ENCODE results near the gene GPRC5A. TPM values are rescaled to one million over a fixed set of nuclear protein-coding genes. Genes with fewer than 3 reads are reported as not detected.

Gene GPRC5A
- total and polyA plus RNA-seq, 2 experiments from 2014 or later: 0.16 to 0.38 TPM

DNA sequence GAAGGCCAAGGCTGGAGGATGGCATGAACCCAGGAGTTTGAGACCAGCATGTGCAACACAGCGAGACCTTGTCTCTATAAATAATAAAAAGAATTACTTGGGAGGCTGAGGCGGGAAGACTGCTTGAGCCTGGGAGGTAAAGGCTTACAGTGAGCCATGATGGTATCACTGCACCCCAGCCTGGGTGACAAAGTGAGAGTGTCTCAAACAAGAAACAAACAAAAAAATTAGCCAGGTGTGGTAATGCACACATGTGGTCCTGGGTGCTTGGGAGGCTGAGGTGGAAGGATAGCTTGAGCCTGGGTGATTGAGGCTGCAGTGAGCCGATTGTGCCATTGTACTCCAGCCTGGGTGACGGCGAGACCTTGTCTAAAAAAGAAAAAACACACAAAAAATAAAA is 1.7 kb upstream of the GPRC5A start:
- peaks cover 44% of the 10 kb centered on the region for H3K27me3 Mint-ChIP-seq (ENCODE audit: insufficient read depth, low read depth, poor library complexity)
- Histone ChIP-seq H2AFZ (no peak overlapping the region), H3K27ac (ENCODE audit: low read depth) (no peak overlapping the region), H3K4me2 (no peak overlapping the region), H3K27me3 (ENCODE audit: insufficient read depth) (peaks cover 67% of the 10 kb centered on the region), H3K79me2 (replicated peaks; ENCODE audit: insufficient read depth) (no peaks in the 10 kb centered on the region), H3K36me3 (ENCODE audit: insufficient read depth) (no peaks in the 10 kb centered on the region), H4K20me1 (replicated peaks; ENCODE audit: insufficient read depth) (no peaks in the 10 kb centered on the region), H3K4me3 (no peak overlapping the region), H3K9me2 (ENCODE audit: insufficient read depth) (no peaks in the 10 kb centered on the region), H3K4me1 (ENCODE audit: insufficient read depth) (peaks cover 11% of the 10 kb centered on the region), H3F3A (replicated peaks; ENCODE audit: low read depth) (no peaks in the 10 kb centered on the region)
- H3K4me1 Mint-ChIP-seq: peaks cover 37% of the 10 kb centered on the region
- H3K27ac Mint-ChIP-seq: no peak overlapping the region
- TF ChIP-seq POLR2AphosphoS5 (IDR thresholded peaks at IDR 0.05; ENCODE audit: low read depth): no peak
- TF ChIP-seq, protein P1, sequence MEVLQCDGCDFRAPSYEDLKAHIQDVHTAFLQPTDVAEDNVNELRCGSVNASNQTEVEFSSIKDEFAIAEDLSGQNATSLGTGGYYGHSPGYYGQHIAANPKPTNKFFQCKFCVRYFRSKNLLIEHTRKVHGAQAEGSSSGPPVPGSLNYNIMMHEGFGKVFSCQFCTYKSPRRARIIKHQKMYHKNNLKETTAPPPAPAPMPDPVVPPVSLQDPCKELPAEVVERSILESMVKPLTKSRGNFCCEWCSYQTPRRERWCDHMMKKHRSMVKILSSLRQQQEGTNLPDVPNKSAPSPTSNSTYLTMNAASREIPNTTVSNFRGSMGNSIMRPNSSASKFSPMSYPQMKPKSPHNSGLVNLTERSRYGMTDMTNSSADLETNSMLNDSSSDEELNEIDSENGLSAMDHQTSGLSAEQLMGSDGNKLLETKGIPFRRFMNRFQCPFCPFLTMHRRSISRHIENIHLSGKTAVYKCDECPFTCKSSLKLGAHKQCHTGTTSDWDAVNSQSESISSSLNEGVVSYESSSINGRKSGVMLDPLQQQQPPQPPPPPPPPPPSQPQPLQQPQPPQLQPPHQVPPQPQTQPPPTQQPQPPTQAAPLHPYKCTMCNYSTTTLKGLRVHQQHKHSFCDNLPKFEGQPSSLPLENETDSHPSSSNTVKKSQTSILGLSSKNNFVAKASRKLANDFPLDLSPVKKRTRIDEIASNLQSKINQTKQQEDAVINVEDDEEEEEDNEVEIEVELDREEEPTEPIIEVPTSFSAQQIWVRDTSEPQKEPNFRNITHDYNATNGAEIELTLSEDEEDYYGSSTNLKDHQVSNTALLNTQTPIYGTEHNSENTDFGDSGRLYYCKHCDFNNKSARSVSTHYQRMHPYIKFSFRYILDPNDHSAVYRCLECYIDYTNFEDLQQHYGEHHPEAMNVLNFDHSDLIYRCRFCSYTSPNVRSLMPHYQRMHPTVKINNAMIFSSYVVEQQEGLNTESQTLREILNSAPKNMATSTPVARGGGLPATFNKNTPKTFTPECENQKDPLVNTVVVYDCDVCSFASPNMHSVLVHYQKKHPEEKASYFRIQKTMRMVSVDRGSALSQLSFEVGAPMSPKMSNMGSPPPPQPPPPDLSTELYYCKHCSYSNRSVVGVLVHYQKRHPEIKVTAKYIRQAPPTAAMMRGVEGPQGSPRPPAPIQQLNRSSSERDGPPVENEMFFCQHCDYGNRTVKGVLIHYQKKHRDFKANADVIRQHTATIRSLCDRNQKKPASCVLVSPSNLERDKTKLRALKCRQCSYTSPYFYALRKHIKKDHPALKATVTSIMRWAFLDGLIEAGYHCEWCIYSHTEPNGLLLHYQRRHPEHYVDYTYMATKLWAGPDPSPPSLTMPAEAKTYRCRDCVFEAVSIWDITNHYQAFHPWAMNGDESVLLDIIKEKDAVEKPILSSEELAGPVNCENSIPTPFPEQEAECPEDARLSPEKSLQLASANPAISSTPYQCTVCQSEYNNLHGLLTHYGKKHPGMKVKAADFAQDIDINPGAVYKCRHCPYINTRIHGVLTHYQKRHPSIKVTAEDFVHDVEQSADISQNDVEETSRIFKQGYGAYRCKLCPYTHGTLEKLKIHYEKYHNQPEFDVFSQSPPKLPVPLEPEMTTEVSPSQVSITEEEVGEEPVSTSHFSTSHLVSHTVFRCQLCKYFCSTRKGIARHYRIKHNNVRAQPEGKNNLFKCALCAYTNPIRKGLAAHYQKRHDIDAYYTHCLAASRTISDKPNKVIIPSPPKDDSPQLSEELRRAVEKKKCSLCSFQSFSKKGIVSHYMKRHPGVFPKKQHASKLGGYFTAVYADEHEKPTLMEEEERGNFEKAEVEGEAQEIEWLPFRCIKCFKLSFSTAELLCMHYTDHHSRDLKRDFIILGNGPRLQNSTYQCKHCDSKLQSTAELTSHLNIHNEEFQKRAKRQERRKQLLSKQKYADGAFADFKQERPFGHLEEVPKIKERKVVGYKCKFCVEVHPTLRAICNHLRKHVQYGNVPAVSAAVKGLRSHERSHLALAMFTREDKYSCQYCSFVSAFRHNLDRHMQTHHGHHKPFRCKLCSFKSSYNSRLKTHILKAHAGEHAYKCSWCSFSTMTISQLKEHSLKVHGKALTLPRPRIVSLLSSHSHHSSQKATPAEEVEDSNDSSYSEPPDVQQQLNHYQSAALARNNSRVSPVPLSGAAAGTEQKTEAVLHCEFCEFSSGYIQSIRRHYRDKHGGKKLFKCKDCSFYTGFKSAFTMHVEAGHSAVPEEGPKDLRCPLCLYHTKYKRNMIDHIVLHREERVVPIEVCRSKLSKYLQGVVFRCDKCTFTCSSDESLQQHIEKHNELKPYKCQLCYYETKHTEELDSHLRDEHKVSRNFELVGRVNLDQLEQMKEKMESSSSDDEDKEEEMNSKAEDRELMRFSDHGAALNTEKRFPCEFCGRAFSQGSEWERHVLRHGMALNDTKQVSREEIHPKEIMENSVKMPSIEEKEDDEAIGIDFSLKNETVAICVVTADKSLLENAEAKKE (CRISPR knock-in tag; IDR thresholded peaks at IDR 0.05): no peak
- no peak for TF ChIP-seq ZNF114 (CRISPR knock-in tag; IDR thresholded peaks at IDR 0.05)
- TF ChIP-seq, protein P2, sequence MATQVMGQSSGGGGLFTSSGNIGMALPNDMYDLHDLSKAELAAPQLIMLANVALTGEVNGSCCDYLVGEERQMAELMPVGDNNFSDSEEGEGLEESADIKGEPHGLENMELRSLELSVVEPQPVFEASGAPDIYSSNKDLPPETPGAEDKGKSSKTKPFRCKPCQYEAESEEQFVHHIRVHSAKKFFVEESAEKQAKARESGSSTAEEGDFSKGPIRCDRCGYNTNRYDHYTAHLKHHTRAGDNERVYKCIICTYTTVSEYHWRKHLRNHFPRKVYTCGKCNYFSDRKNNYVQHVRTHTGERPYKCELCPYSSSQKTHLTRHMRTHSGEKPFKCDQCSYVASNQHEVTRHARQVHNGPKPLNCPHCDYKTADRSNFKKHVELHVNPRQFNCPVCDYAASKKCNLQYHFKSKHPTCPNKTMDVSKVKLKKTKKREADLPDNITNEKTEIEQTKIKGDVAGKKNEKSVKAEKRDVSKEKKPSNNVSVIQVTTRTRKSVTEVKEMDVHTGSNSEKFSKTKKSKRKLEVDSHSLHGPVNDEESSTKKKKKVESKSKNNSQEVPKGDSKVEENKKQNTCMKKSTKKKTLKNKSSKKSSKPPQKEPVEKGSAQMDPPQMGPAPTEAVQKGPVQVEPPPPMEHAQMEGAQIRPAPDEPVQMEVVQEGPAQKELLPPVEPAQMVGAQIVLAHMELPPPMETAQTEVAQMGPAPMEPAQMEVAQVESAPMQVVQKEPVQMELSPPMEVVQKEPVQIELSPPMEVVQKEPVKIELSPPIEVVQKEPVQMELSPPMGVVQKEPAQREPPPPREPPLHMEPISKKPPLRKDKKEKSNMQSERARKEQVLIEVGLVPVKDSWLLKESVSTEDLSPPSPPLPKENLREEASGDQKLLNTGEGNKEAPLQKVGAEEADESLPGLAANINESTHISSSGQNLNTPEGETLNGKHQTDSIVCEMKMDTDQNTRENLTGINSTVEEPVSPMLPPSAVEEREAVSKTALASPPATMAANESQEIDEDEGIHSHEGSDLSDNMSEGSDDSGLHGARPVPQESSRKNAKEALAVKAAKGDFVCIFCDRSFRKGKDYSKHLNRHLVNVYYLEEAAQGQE (IDR thresholded peaks at IDR 0.05; ENCODE audit: unreplicated experiment): no peak
- no peak for TF ChIP-seq EZH2phosphoT487 (IDR thresholded peaks at IDR 0.05; ENCODE audit: unreplicated experiment)
- no peak for TF ChIP-seq ZNF331 (CRISPR knock-in tag; IDR thresholded peaks at IDR 0.05; ENCODE audit: low read depth)
- no peak for TF ChIP-seq EZH2 (IDR thresholded peaks at IDR 0.05; ENCODE audit: low read depth, unreplicated experiment)
- TF ChIP-seq, protein P3, sequence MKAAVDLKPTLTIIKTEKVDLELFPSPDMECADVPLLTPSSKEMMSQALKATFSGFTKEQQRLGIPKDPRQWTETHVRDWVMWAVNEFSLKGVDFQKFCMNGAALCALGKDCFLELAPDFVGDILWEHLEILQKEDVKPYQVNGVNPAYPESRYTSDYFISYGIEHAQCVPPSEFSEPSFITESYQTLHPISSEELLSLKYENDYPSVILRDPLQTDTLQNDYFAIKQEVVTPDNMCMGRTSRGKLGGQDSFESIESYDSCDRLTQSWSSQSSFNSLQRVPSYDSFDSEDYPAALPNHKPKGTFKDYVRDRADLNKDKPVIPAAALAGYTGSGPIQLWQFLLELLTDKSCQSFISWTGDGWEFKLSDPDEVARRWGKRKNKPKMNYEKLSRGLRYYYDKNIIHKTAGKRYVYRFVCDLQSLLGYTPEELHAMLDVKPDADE (IDR thresholded peaks at IDR 0.05): no peak
- TF ChIP-seq, protein P4, sequence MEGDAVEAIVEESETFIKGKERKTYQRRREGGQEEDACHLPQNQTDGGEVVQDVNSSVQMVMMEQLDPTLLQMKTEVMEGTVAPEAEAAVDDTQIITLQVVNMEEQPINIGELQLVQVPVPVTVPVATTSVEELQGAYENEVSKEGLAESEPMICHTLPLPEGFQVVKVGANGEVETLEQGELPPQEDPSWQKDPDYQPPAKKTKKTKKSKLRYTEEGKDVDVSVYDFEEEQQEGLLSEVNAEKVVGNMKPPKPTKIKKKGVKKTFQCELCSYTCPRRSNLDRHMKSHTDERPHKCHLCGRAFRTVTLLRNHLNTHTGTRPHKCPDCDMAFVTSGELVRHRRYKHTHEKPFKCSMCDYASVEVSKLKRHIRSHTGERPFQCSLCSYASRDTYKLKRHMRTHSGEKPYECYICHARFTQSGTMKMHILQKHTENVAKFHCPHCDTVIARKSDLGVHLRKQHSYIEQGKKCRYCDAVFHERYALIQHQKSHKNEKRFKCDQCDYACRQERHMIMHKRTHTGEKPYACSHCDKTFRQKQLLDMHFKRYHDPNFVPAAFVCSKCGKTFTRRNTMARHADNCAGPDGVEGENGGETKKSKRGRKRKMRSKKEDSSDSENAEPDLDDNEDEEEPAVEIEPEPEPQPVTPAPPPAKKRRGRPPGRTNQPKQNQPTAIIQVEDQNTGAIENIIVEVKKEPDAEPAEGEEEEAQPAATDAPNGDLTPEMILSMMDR (conservative IDR thresholded peaks at IDR 0.05; ENCODE audit: low read depth in 2 of 2): no peak
- H3K36me3 Mint-ChIP-seq (ENCODE audit: low read depth): no peaks in the 10 kb centered on the region
- no peaks in the 10 kb centered on the region; the same call in 2 of the 3 replicates for H3K9me3 Mint-ChIP-seq
- H3K4me3 Mint-ChIP-seq: peak overlapping the region; percentile 88; the same call in 2 of the 3 replicates
- DNase-seq (ENCODE audit: low spot score) (no peak), ATAC-seq (no peak)

Measured in GM23338 (cell line).